HG03103 (cell line): ENCODE data around the gene AMZ1.

Experiments used
- ATAC-seq: cut with Tn5 transposase; IDR thresholded peaks from one replicate; pipeline ENCODE4 v1.9.1; 2021; ENCODE audit warnings: low read depth; ENCODE audit not compliant: unreplicated experiment

Gene AMZ1

GRCh38 chr7:2650451-2650850, 37.6 kb upstream of the AMZ1 start:
- no peak for ATAC-seq

- ATAC-seq, result no peak
Observed at GRCh38 chr7:2651336-2651735, 36.7 kb upstream of the AMZ1 start.

DNA sequence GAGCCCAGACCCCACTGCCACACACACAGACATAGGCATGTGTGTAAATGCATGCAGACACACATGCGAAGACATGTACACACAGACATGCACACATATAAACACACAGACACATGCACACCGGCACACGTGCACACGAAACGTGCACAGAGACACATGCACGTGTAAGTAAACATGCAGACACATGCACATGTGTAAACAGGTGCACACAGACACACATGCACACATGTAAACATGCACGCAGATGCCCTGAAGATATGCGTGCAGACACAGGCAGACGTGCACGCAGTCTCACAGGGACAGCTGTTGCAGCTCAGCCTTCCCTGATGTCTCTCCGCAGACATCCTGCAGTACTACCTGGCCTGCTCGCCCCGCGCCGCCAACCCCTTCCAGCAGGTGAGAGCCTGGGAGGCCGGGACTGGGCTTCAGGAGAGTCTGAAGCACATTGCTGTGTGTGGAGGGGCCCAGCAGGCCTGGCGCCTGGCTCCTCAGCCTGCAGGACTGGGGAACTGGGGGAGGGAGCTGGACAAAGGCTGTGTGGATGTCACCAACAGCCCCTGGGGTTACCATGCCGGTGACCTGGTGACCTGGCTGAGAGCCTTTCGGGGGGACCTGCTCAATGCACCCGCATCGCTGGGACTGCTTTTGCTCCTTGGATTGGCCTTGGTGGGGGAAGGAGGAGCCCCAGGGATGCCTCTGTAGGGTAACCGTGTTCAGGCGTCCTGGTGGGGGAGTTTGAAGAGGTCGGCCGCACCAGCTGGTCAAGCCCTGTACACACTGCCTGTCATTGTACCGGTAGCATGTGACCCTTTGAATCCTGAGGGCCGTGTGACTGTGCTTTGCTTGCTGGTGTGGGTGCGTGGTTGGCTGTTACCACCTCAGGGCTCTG, 35.9 kb upstream of the AMZ1 start:
- no peak for ATAC-seq

DNA sequence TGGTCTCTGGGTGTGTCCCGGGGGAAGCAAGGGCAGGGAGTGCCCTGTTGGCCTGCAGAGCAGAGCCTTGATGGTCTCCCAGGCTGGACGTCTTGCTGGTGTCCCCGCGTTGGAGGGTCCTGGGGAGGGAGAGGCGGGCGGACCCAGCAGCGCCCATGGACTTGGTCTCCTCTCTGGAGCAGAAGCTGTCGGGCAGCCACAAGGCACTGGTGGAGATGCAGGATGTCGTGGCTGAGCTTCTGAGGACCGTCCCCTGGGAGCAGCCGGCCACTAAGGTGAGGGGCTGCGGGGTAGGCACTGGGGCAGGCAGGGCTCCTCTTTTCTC, 35.3 kb upstream of the AMZ1 start:
- ATAC-seq, result no peak

DNA sequence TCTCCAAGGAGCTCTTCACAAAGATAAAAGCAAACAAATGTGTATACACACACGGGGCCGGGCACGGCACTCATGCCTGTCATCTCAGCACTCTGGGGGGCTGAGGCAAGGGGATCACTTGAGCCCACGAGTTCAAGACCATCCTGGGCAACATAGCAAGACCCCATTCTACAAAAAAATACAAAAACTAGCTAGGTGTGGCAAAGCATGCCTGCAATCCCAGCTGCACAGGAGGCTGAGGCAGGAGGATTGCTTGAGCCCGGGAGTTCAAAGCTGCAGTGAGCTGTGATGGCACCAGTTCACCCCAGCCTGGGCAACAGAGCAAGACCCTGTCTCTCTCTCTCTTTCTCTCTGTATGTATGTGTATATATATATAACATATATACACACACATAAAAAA, 33.9 kb upstream of the AMZ1 start:
- ATAC-seq, result no peak

DNA sequence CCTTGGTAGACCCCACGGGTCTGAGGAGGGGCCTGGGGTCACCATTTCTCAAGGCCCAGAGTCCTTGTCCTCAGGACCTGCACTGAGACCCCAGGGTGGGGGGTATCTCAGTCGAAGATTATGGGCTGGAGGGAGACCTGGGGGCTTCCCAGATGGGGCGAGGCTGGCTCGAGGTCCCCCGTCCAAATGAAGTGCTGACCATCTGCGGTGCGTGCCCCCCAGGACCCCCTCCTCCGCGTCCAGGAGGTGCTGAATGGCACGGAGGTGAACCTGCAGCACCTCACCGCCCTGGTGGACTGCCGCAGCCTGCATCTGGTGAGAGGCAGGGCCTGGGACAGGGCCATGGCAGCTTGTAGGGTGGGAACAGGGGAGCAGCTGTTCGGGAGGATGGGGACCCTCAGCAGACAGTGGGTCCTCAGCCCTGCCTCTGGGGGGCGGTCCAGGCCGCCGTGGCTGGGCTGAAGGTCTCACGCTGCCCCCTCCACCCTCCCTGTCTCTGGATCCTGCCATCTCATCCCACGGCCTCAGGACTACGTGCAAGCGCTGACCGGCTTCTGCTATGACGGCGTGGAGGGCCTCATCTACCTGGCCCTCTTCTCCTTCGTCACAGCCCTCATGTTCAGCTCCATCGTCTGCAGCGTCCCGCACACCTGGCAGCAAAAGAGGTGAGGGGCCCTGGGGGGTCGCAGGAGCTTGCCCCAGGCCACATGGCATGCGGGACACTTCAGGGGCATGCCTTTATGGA, 32.0 kb upstream of the AMZ1 start:
- ATAC-seq, result no peak

GRCh38 chr7:2657208-2657607, 30.8 kb upstream of the AMZ1 start:
- ATAC-seq, result no peak

DNA sequence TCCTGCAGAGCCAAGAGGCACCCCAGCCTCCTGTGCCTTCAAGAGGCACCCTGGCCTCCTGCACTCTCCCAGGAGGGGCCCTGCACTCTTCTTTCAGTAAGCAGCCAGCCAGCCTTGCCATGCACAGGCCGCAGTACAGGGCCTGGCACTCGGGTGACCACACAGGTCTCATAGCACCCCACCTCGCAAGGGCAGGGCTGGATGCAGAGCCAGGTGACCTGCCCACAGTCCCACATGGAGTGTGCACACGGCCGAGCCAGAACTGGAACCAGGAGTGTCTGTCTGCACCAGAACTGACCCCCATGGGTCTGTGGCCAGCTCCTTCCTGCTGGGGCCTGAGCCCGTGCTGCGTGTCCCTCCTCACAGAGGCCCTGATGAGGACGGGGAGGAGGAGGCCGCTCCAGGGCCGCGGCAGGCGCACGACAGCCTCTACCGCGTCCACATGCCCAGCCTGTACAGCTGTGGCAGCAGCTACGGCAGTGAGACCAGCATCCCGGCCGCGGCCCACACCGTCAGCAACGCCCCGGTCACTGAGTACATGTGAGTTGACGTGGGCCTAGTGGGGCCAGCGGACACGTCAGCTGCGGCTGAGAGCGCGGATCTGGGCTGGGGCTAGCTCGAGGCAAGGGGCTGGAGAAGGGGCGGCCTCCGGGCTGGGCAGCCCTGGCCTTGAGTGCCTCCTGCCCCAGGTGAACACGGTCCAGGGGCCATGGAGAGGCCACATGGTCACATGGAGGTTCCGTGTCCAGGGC, 29.9 kb upstream of the AMZ1 start:
- no peak for ATAC-seq

- ATAC-seq, result no peak
Observed at GRCh38 chr7:2658941-2659340, 29.1 kb upstream of the AMZ1 start.

DNA sequence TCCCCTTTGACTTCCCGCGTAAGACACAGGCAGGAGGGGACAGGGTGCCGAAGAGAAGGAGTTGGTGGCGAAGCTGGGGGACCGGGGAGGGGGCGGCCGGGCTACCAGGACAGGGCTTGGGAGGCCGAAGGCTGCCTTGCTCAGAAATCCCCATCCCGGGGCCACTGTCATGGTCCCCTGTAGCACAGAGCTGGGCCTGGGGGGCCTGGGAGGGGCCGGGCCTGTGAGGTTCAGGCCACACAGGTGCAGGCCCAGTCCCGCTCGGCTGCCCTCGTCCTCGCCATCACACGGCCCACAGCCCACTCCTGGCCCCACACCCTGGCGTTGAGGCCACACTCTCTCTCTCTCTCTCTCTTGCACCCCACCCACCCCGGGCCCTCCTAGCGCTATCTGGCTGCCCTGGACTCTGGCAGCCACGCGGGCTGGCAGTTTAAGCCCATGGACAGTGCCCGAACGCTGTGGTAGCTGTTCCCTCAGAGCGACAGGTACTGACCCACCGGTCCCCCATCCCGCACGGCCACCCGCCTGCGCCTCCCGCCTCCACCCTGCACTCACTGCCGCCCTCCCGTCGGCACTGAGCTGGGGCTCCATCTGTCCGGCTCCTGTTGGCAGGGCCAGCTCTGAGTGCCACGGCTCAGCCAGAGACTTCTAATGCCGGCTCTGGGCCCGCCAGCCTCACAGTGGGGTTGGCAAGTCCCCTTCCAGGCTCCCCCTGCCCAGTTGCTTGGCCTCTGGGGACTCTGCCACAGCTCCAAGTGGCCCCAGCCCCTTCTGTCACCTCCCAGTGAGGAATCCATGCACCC, 28.2 kb upstream of the AMZ1 start:
- ATAC-seq, result no peak

DNA sequence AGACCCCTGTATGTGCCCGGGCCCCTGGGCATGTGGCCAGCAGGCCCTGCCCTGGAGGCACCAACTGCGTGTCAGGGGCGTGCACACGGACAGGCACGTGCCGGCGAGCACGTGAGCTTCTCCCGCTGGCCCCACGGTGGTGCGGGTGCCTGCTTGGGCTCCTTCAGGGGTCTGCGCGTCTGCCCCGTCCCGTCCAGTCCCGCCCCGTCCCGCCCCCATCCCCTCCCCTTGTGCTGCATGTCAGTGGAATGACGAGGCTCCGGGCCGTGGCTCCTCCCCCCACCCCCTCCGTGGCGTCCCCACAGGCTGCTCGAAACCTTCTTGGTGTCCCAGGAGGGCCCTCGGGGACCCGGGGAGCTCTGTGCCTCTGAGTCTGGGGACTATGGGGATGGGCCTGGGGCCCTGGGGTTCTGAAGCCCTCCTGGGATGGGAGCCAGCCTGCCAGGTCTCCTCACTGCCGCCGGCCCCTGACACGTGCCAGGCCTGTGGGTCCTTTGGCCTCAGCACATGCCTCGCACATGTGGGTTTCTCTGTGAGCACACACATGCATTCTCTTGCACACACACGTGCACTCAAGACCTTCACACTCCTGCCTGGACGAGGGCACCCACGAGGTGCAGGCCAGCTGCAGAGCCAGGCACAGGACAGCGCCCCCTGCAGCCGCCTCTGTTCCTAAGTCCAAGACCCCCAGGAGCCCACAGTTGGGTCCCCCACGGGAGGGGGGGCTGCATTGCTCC, 27.5 kb upstream of the AMZ1 start:
- no peak for ATAC-seq

GRCh38 chr7:2661096-2661449, 26.9 kb upstream of the AMZ1 start:
- no peak for ATAC-seq

DNA sequence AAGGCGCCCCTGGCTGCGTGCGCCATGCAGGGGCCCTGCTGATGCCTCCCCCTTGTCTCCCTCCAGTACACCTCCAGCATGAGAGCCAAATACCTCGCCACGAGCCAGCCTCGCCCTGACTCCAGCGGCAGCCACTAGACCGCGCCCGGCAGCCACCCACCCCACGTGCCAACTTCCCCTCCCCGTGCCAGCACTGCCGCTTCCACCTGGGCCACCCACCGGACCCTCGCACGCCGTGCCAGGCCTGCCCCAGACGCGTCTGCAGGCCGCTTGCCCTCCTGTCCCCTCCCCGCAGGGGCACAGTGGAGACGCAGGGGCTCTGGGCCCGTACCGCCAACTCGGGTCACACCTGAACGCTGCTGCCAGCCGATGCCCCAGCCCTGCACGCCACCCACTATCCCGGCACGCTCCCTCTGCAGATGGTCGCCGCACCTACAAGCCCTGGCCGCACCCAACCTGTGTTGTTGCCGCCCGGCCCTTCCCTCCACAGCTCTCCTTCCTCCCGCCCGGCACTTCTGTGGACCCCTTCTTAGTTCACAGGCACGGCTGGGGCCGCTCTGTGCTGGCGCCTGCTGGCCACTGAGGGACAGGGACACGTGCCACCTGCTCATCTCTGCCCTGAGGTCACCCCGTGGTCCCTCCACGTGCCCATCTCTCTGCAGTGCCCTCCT, 26.3 kb upstream of the AMZ1 start:
- no peak for ATAC-seq

GRCh38 chr7:2662273-2663120, 25.5 kb upstream of the AMZ1 start:
- no peak for ATAC-seq

DNA sequence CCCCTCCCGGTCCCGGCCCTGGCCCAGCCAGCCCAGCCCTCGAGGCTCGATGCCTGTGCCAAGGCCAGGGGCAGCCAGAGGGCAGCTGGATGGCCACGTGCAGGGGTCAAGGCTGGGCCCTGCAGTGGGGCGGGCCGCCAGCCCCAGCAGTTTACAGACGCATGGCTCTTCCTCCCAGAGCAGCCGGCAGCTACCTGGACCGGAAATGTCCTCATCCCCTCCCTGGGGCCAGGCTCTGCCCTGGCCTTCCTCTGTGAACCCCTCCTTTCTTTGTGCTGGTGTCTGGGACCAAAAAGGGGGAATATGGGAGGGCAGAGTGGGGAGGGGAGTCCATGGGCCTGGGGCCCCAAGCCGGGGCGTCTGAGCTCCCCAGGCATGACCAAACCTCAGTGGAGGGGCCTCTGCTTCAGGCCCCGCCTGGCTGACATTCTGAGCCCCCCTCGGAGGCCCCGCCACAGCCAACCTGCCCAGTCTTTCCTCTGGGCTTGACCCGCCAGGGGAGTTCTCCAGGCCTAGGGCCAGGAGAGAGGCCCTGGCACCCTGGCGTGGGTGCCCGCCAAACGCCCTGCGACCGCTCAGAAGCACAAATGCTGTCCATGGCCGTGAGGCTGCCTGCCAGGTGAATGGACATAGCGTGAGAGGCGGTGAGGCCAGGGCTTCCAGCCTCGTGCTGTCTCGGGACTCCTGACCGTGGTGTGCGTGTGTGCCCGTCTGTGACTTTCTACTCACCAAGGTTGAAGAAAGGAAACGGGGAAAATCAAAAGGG, 24.7 kb upstream of the AMZ1 start:
- no peak for ATAC-seq

DNA sequence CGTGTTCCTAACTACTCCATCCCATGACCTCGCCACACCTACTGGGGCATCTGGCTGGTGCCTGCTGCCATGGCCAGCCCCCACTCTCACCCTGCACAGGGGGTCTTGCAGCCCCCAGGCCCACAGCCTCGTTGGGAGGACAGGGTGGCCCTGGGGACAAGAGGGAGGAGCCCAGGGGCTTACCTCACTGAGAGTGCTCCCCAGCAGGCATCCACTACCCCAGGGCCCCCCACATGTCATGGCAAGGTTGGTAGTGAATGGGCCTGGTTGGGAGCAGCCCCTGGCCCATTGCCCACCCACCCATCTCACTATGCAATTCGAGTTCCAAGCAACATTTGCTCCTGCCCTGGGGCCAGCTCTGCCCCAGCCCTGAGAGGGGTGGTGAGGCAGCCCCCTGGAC, 24.0 kb upstream of the AMZ1 start:
- no peak for ATAC-seq

DNA sequence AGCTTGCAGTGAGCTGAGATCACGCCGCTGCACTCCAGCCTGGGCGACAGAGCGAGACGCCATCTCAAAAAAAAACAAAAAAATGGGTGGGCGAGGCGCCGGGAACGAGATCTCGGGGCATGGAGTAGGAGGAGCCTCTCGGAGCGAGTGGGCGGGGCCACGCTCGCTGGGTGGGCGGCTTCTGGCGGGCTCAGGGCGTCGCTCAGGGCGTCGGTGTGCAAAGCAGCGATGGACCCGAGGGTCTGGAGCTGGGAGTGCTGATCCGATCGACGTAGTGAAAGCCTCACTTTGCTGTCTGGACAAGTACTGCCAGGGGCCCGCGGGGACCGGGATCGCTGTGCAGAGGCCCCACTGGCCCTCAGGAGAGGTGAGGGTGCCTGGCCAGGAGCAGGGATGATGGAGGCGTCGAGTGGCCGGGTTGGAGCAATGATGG, 22.6 kb upstream of the AMZ1 start:
- no peak for ATAC-seq

DNA sequence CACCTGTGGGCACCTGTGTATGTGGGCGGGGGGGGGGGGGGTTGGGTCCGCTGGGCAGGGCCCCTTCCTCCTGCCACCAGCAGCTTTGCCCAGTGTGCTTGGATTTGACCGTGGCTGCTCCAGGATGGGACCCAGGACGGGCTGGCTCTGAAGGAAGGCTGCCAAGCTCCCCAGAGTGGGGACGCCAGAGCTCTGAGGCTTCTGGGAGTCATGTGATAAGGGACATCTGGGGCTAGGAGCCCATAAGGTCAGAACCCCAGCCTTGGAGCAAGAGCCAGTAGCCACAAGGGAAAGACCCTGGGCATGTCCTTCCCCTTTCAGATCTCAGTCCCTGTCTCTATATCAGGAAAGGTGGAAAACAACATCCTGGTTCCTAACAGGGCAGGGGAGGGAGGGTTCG, 21.8 kb upstream of the AMZ1 start:
- no peak for ATAC-seq
